KOPT-K1 (cell line): ENCODE results near the gene ATIC.

Source experiments
- H3K27ac ChIP-seq: fragments of 200-600 bp; sonication (generic); 2 replicates; pipeline ENCODE4 v1.5.1; 2016; ENCODE audit warnings: antibody characterized with exemption, mild to moderate bottlenecking, low read depth, low read length; ENCODE audit not compliant: poor library complexity, severe bottlenecking
- H3K36me3 ChIP-seq: fragments of 200-600 bp; sonication (generic); 2 replicates; pipeline ENCODE4 v1.5.1; 2017; ENCODE audit warnings: antibody characterized with exemption, mild to moderate bottlenecking, low read length, moderate library complexity; ENCODE audit not compliant: insufficient read depth
- H3K9me3 ChIP-seq: fragments of 200-600 bp; sonication (generic); 2 replicates; pipeline ENCODE4 v1.5.1; 2017; ENCODE audit warnings: antibody characterized with exemption, low read length, mild to moderate bottlenecking; ENCODE audit not compliant: insufficient read depth, poor library complexity, severe bottlenecking

ATIC gene

GRCh38 chr2:215388002-215388728 lies 76.3 kb downstream of the ATIC start:
- Histone ChIP-seq H3K27ac (no peak overlapping the region), H3K36me3 (no peaks in the 10 kb centered on the region)

DNA sequence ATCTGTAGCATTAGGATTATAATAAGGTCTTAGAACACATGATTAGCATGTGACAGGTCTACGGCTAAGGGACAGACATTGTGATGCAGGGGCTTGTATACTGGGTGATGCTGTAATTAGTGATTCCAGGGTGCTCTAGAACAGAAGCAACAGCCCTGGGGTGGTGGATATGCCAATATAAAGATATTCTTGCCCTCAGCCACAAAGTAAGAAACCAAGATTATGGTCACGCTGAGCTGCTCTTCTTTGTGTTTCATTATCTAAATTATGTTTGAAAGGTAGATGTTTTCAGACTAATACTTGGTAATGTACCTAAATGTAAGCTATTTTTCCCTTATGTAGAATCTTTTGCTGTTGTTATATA lies 78.7 kb downstream of the ATIC start:
- Histone ChIP-seq H3K36me3 (no peaks in the 10 kb centered on the region), H3K27ac (no peak overlapping the region), H3K9me3 (no peaks in the 10 kb centered on the region)

More at GRCh38 chr2:215388002-215388728, 76.3 kb downstream of the ATIC start:
- H3K9me3 ChIP-seq = no peaks in the 10 kb centered on the region

DNA sequence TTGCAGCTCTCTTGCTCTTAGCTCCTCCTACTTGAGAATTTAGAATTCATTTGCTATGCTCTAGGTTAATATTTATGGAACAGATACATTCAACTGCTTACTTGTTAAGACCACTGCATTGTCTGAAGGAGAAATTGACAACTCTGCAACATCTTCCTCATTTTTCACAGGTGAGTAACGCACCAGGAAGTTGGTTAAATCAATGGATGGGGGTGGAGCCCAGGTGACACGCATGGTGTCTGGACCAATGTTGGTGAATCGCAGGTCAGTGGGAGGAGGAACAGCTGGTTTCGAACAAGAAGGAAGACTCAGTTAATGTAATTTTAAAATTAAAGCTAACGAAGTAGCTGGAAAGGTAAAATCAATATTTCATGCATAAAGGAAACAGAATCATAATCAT lies 79.7 kb downstream of the ATIC start:
- H3K9me3 ChIP-seq = no peaks in the 10 kb centered on the region
- no peak overlapping the region for H3K27ac ChIP-seq
- H3K36me3 ChIP-seq = no peaks in the 10 kb centered on the region

DNA sequence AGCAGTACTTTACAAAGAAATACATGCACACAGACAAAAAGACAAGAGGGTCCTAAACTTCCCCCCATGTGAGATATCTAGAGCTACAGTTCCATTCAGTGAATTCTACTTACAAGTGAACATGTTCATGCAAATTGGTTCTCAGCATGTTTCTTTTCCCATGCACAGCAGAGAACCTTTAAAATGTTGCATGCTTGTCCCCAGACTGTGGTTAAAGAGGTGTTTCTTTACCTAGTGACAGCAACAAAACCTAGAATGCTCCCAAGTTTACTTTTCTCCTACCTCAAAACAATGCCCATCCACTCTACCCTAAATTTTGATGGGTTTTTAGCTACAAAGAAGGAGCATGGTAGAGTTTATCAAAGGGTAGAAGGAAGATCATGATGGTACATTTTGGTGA lies 80.3 kb downstream of the ATIC start:
- H3K36me3 ChIP-seq = no peaks in the 10 kb centered on the region

DNA sequence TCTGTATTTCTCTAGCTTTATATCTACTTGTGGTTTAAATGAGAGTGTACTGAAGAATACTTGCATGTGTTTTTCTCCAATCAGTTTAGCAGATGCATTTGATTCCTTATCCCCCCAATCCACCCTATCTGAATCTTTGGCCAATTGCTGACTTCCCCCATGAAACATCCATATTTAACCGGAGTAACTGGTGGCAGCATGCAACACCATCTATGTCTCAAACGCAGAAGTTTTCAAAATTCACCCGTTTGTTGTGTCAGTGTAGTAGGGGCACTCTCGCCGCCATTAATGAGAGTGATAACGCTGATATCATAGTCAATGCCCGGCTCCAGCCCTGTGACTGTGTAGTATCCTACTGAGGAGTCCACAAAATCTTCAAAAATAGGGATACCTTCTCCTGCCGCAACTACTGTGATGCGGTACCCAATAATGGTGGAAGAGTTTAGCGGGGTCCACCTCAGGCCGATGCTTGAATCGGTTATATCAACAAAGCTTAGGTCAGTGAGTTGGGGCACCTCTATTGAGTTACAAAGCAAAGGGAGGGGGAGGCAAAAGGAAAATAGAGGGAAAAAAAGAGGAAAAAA lies 80.9 kb downstream of the ATIC start:
- no peaks in the 10 kb centered on the region for H3K36me3 ChIP-seq
- no peak overlapping the region for H3K27ac ChIP-seq
- no peaks in the 10 kb centered on the region for H3K9me3 ChIP-seq

More for the DNA sequence above, 80.3 kb downstream of the ATIC start:
- H3K27ac ChIP-seq = no peak overlapping the region
- H3K9me3 ChIP-seq = no peaks in the 10 kb centered on the region

- Histone ChIP-seq H3K27ac (no peak overlapping the region), H3K9me3 (no peaks in the 10 kb centered on the region), H3K36me3 (no peaks in the 10 kb centered on the region)
Observed at GRCh38 chr2:215394102-215394805, 82.4 kb downstream of the ATIC start.

GRCh38 chr2:215395687-215396460 lies 84.0 kb downstream of the ATIC start:
- no peaks in the 10 kb centered on the region for H3K36me3 ChIP-seq

GRCh38 chr2:215396595-215397313 lies 84.9 kb downstream of the ATIC start:
- Histone ChIP-seq H3K36me3 (no peaks in the 10 kb centered on the region), H3K9me3 (no peaks in the 10 kb centered on the region), H3K27ac (no peak overlapping the region)

More at GRCh38 chr2:215395687-215396460, 84.0 kb downstream of the ATIC start:
- Histone ChIP-seq H3K27ac (no peak overlapping the region), H3K9me3 (no peaks in the 10 kb centered on the region)

DNA sequence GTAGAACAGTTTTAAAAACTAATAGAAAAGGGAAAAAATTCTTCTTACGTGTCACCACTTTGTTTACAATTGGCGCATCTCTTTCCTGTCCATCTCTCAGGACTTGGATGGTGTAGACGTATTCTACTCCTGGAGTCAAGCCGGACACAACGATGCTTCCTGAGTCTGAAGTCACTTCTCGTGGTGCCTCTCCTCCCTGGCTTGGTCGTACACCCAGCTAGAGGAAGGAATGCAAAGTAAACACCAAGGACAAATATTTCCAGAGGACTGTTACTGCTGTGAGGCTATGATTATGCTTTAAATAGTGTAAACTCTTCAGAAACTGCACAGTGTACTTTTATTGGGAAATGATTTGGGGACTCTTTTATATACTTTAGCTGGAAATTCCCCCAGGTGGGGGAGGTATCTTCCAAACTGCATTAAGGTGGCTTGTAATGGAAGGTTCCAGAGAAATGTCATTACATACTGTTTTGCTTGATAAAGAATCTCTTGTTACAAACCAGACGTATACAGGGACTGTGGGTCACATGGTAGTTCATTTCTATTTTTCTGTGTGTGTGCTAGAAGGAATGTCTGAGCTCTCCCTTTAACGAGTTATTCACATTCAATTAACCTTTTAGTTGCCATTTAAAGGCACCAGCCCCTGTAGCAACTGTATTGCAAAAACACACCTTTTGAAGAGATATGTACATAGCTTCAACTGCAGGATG lies 85.9 kb downstream of the ATIC start:
- Histone ChIP-seq H3K27ac (no peak overlapping the region), H3K9me3 (no peaks in the 10 kb centered on the region), H3K36me3 (no peaks in the 10 kb centered on the region)

- H3K36me3 ChIP-seq = no peaks in the 10 kb centered on the region
- H3K9me3 ChIP-seq = no peaks in the 10 kb centered on the region
- no peak overlapping the region for H3K27ac ChIP-seq
Observed at GRCh38 chr2:215399067-215399716, 87.3 kb downstream of the ATIC start.
